H1 (cell line): ENCODE measurements around the gene CDV3. TPM values are rescaled to one million over a fixed set of nuclear protein-coding genes. Genes with fewer than 3 reads are reported as not detected.

ENCODE experiments used
- ATF3 ChIP-seq: IDR thresholded peaks from 2 replicates; pipeline ENCODE4 v1.6.1; 2011; ENCODE audit warnings: low read depth, mild to moderate bottlenecking, low read length; ENCODE audit not compliant: insufficient read depth
- CHD1 ChIP-seq: IDR thresholded peaks from 2 replicates; pipeline ENCODE4 v1.6.1; 2012; ENCODE audit warnings: low read depth, low read length, improper control_type of control experiment
- CHD7 ChIP-seq: fragments of 300-600 bp; sonication (generic); IDR thresholded peaks from 2 replicates; pipeline ENCODE4 v1.7.1; 2012; ENCODE audit warnings: low read length, moderate library complexity, mild to moderate bottlenecking, inconsistent platforms; ENCODE audit not compliant: insufficient replicate concordance
- EGR1 ChIP-seq: IDR thresholded peaks from 2 replicates; pipeline ENCODE4 v1.6.1; 2011; ENCODE audit warnings: low read depth, low read length, borderline replicate concordance
- JUN ChIP-seq: IDR thresholded peaks from 2 replicates; pipeline ENCODE4 v1.6.1; 2011; ENCODE audit warnings: low read depth, mild to moderate bottlenecking, improper control_type of control experiment, low read length
- KDM4A ChIP-seq: IDR thresholded peaks from one replicate; pipeline ENCODE4 v1.7.1; 2012; ENCODE audit warnings: low read depth, mild to moderate bottlenecking, moderate library complexity, low read length, inconsistent platforms; ENCODE audit not compliant: severe bottlenecking
- PHF8 ChIP-seq: fragments of 200-600 bp; sonication (generic); conservative IDR thresholded peaks from 2 replicates; pipeline ENCODE4 v1.7.1; 2012; ENCODE audit warnings: low read depth, mild to moderate bottlenecking, inconsistent platforms, low read length, moderate library complexity
- POLR2AphosphoS5 ChIP-seq: IDR thresholded peaks from 2 replicates; pipeline ENCODE4 v1.6.1; 2011; ENCODE audit warnings: low read depth, low read length
- SAP30 ChIP-seq: fragments of 300-600 bp; sonication (generic); IDR thresholded peaks from 2 replicates; pipeline ENCODE4 v1.7.1; 2012; ENCODE audit warnings: low read length, moderate library complexity, mild to moderate bottlenecking, inconsistent platforms; ENCODE audit not compliant: insufficient read depth, insufficient replicate concordance
- SP4 ChIP-seq: IDR thresholded peaks from 2 replicates; pipeline ENCODE4 v1.6.1; 2012; ENCODE audit warnings: low read length, inconsistent platforms
- polyA plus RNA-seq, 7 experiments: library from polyadenylated mRNA; depleted of rRNA in 3 of 7; stranded (reverse) in 5 of 7; unstranded in 2 of 7; fragments of >200 nt in 5 of 7; fragments of 200-250 nt in 2 of 7; gene quantifications; 1 replicate in 5 of 7; 2 replicates in 1 of 7; 4 replicates in 1 of 7; pipeline versions ENCODE4 v1.2.1 to v1.2.3, GENCODE V29; 2011 to 2013; ENCODE audit warnings: missing spikeins in 2 of 7, mixed read lengths in 2 of 7
- total RNA-seq: library from RNA; stranded (reverse); fragmentation: NEBNext Ultra II Directional; extraction: Animal tissue kit (Norgen Biotek cat#: 25700); gene quantifications from 2 replicates; pipeline ENCODE4 v1.2.1, GENCODE V29; 2021

Gene CDV3
- total and polyA plus RNA-seq, 2 of the 8 experiments (the other 6 are each of a cell fraction or from before 2014, with no cell fraction given): 29.4 to 163 TPM

- TF ChIP-seq CHD7 (no peak), SAP30 (no peak), EGR1 (no peak), ATF3 (no peak), PHF8 (peak; percentile 73), CHD1 (peak; percentile 53; the same call in 1 of the 2 replicates), KDM4A (peak; percentile 60), SP4 (no peak), POLR2AphosphoS5 (peak; percentile 23; the same call in 1 of the 2 replicates), JUN (no peak)
Observed at GRCh38 chr3:133573629-133574194, at the start of gene CDV3 (continued).
